Fibroblast of villous mesenchyme (primary cell): ENCODE results near the gene CLHC1. TPM values are rescaled to one million over a fixed set of nuclear protein-coding genes. Genes with fewer than 3 reads are reported as not detected.

Experiments used
- DNase-seq: peaks from one replicate; pipeline ENCODE4 v3.0.0-alpha.2; 2010; ENCODE audit warnings: low read depth
- H3K4me3 ChIP-seq: 2 replicates; pipeline ENCODE4 v1.5.1; 2011; ENCODE audit warnings: low read depth, mild to moderate bottlenecking, low read length
- total RNA-seq: library from RNA; depleted of rRNA; stranded (reverse); fragments of >200 nt; gene quantifications from 2 replicates; pipeline ENCODE4 v1.2.3, GENCODE V29; 2012
- TF ChIP-seq, protein P1 (sequence below): IDR thresholded peaks from 2 replicates; pipeline ENCODE4 v1.5.1; 2012; ENCODE audit warnings: low read depth, mild to moderate bottlenecking, low read length; ENCODE audit not compliant: insufficient read depth

Gene CLHC1
- total RNA-seq, 1 donor: 18.1 TPM

DNA sequence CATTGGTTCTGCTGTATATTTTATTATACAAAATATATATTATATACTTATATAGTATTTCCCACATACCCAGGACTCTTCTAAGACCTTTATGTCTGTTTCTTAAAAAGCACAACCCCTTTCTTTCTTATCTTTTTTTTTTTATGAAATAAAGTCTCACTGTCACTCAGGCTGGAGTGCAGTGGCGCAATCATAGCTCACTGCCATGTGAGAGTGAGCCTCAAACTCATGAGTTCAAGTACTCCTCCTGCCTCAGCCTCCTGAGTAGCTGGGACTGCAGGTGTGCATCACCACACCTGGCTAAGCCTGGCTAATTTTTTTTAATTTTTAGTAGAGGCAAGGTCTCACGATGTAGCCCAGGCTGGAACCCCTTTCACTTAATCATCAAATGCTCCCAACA lies 72.3 kb downstream of the CLHC1 start:
- no peak for DNase-seq
- TF ChIP-seq, protein P1, sequence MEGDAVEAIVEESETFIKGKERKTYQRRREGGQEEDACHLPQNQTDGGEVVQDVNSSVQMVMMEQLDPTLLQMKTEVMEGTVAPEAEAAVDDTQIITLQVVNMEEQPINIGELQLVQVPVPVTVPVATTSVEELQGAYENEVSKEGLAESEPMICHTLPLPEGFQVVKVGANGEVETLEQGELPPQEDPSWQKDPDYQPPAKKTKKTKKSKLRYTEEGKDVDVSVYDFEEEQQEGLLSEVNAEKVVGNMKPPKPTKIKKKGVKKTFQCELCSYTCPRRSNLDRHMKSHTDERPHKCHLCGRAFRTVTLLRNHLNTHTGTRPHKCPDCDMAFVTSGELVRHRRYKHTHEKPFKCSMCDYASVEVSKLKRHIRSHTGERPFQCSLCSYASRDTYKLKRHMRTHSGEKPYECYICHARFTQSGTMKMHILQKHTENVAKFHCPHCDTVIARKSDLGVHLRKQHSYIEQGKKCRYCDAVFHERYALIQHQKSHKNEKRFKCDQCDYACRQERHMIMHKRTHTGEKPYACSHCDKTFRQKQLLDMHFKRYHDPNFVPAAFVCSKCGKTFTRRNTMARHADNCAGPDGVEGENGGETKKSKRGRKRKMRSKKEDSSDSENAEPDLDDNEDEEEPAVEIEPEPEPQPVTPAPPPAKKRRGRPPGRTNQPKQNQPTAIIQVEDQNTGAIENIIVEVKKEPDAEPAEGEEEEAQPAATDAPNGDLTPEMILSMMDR: no peak
- no peak overlapping the region for H3K4me3 ChIP-seq

DNA sequence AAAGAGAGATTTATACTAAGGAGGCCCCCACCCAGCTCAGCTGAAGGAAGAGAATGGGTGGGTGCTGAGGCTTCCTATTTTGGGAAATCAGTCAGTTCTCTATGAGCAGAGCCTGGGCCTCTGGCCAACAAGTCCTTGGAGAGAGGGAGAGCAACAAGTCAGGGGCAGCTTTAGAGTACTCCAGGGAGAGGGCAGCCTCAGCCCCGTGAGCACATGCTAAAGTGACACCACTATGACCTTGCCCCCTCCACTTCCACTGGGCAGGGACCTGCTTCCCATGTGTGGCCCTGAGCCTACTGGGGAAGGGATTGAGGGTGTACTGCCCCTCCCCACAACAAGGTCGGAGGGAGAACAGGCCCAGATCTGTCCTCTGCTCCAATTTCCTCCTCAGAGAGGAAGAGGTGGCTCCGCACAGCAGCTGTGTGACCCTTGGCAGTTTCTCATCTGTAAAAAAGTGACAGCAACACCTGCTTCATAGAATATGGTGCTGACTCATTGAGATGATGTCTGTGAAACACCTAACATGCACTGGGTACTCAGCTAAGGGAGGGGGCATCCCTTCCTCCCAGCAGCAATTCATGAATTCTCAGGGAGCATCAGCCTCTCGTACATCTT lies 72.9 kb downstream of the CLHC1 start:
- TF ChIP-seq, protein P1: no peak
- no peak overlapping the region for H3K4me3 ChIP-seq
- DNase-seq: no peak

DNA sequence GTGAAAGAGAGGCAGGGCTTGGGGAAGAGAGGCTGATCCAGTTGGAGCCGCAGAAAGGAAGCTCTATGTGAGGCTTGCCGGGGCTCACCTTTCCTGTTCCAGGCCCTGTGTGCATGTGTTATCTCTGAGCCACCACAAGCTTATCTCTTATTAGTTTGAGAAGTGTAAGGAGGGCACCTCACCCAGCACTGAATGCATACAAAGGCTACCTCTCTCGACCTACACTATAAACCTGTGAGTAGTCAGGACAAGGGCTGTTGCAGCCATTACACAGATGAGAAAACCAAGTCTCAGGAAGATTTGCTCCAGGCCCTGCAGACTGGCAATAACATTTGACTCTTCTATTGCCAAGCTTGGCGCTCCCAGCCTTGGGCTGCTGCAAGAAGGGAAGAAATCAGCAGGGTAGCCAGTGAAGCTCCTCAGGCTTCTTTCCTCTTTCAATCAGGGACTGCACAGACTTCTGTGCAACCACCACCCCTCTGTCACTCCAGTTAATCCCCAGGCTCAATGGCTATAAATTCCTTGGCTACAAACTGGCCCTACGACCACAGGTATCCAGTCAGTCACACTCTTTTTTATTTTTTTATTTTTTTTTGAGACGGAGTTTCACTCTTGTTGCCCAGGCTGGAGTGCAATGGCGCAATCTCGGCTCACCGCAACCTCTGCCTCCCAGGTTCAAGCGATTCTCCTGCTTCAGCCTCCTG lies 73.8 kb downstream of the CLHC1 start:
- peak; percentile 62 for DNase-seq
- TF ChIP-seq, protein P1: no peak
- H3K4me3 ChIP-seq: no peak overlapping the region

DNA sequence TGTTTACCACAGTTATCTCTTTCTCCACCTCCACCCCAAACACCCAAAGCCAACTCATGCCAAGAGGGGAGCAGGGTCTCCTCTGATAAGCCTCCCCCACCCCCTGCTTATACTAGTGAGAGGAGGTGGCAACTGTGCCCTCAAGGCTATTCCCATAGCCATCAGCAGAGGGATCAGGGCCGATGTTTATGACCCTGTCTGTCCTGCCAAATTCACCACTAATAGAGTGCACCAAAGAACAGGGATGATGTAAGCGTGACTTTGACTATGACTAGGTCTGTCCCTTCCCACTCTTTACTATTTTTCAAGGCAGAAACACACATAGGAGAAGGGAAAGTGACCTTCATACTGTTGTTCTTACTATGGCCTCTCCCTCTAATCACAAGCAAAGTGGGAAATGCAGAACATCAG lies 74.6 kb downstream of the CLHC1 start:
- TF ChIP-seq, protein P1: peak; percentile 10
- H3K4me3 ChIP-seq: no peak overlapping the region
- peak; percentile 64 for DNase-seq

DNA sequence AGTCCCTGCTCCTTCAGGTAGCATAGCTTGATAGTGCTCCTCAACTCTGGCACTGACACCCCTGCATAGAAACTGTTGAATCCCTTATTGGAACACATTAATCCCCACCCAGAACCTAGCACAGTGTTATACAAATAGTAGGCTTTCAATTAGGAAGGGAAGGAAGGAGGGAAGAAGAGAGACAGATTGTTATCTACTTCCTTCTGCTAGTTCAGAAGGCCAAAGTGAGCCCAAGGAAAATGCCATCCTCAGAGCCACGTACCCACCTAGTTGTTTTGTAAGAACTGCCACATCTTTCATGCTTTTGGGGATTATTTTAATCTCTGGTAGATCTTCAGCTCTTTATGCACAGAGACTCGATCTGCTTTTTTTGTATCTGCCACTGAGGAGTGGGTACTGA lies 75.1 kb downstream of the CLHC1 start:
- TF ChIP-seq, protein P1: no peak
- H3K4me3 ChIP-seq: no peak overlapping the region
- no peak for DNase-seq

DNA sequence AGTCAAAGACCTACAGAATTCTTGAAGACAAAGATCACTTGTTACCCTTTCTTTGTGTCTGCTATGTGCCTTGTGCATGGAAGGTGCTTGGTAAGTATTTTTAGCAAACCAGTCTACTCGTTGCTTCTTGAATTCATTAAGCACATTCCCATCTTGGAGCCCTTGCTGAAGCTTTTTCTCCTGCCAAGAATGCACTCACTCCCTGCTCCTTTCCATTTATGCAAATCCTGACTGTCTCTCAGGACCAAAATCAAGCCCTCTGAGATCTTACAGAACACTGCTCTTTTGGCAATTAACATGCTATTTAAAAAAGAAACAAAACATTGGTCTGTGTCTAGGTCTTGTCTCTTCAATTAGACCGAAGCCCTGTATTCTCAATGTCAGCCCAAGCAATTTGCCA lies 75.8 kb downstream of the CLHC1 start:
- TF ChIP-seq, protein P1: no peak
- H3K4me3 ChIP-seq: no peak overlapping the region
- DNase-seq: peak; percentile 59
